SK-N-MC (cell line): ENCODE measurements around the gene PCNA.

ENCODE experiments used
- DNase-seq: peaks from one replicate; pipeline ENCODE4 v3.0.0-alpha.2; 2011; ENCODE audit warnings: low read depth, low spot score
- H3K27ac ChIP-seq: fragments of 200-600 bp; sonication (generic); 2 replicates; pipeline ENCODE4 v1.5.1; 2016; ENCODE audit warnings: mixed run types
- H3K36me3 ChIP-seq: fragments of 200-600 bp; sonication (generic); 2 replicates; pipeline ENCODE4 v1.6.1; 2017; ENCODE audit warnings: antibody characterized with exemption, low read length, mixed read lengths; ENCODE audit not compliant: insufficient read depth
- H3K4me3 ChIP-seq: fragments of 200-600 bp; sonication (generic); 2 replicates; pipeline ENCODE4 v1.5.1; 2016
- H3K9ac ChIP-seq: fragments of 200-600 bp; sonication (generic); 2 replicates; pipeline ENCODE4 v1.8.0; 2017; ENCODE audit warnings: mixed run types, mixed read lengths; ENCODE audit not compliant: insufficient read length
- H3K9me3 ChIP-seq: fragments of 200-600 bp; sonication (generic); 2 replicates; pipeline ENCODE4 v1.6.1; 2017; ENCODE audit warnings: low read depth, mild to moderate bottlenecking, antibody characterized with exemption, low read length, moderate library complexity, mixed read lengths
- EZH2 ChIP-seq: fragments of 200-600 bp; sonication (generic); IDR thresholded peaks from one replicate; pipeline ENCODE4 v1.6.1; 2017; ENCODE audit warnings: antibody characterized with exemption
- FOXP2 ChIP-seq: optimal IDR thresholded peaks from 2 replicates; pipeline ENCODE3; 2011; ENCODE audit warnings: mild to moderate bottlenecking, moderate library complexity; ENCODE audit not compliant: insufficient read depth; ENCODE audit errors: extremely low read length, control extremely low read depth
- POLR2AphosphoS5 ChIP-seq: IDR thresholded peaks from 2 replicates; pipeline ENCODE4 v1.6.1; 2012; ENCODE audit warnings: mild to moderate bottlenecking, low read depth, low read length, borderline replicate concordance

Gene PCNA

GRCh38 chr20:5096463-5096862, 23.3 kb downstream of the PCNA start:
- no peak overlapping the region for H3K27ac ChIP-seq
- H3K9ac ChIP-seq: no peak overlapping the region
- TF ChIP-seq EZH2 (no peak), FOXP2 (no peak), POLR2AphosphoS5 (no peak)
- H3K9me3 ChIP-seq: no peaks in the 10 kb centered on the region
- no peak overlapping the region for H3K4me3 ChIP-seq
- no peak for DNase-seq
- peaks cover 43% of the 10 kb centered on the region for H3K36me3 ChIP-seq

- no peak overlapping the region for H3K9ac ChIP-seq
These were observed 23.8 kb downstream of the PCNA start for GRCh38 chr20:5095931-5096330.

GRCh38 chr20:5095454-5095853, 24.3 kb downstream of the PCNA start:
- no peak for TF ChIP-seq POLR2AphosphoS5
- TF ChIP-seq EZH2: no peak
- TF ChIP-seq FOXP2: no peak
- Histone ChIP-seq H3K36me3 (peaks cover 35% of the 10 kb centered on the region), H3K9ac (no peak overlapping the region), H3K4me3 (no peak overlapping the region), H3K27ac (no peak overlapping the region), H3K9me3 (no peaks in the 10 kb centered on the region)
- DNase-seq: no peak

More at GRCh38 chr20:5095931-5096330, 23.8 kb downstream of the PCNA start:
- DNase-seq: no peak
- H3K36me3 ChIP-seq: peaks cover 38% of the 10 kb centered on the region
- H3K9me3 ChIP-seq: no peaks in the 10 kb centered on the region
- no peak for TF ChIP-seq FOXP2
- TF ChIP-seq POLR2AphosphoS5: no peak; the same call in 1 of the 2 replicates
- no peak for TF ChIP-seq EZH2
- H3K4me3 ChIP-seq: no peak overlapping the region
- H3K27ac ChIP-seq: no peak overlapping the region

- TF ChIP-seq FOXP2: no peak
- no peak for TF ChIP-seq EZH2
- no peak for TF ChIP-seq POLR2AphosphoS5
- no peak for DNase-seq
- Histone ChIP-seq H3K27ac (no peak overlapping the region), H3K4me3 (no peak overlapping the region), H3K36me3 (peaks cover 11% of the 10 kb centered on the region; the same call in 1 of the 2 replicates), H3K9me3 (no peaks in the 10 kb centered on the region), H3K9ac (no peak overlapping the region)
These were observed 26.9 kb downstream of the PCNA start for GRCh38 chr20:5092765-5093339.

GRCh38 chr20:5091902-5092301, 27.9 kb downstream of the PCNA start:
- no peak overlapping the region for H3K4me3 ChIP-seq
- no peak overlapping the region for H3K27ac ChIP-seq
- peaks cover 7% of the 10 kb centered on the region; the same call in 1 of the 2 replicates for H3K36me3 ChIP-seq
- no peak for TF ChIP-seq EZH2
- no peak for TF ChIP-seq FOXP2
- no peak for TF ChIP-seq POLR2AphosphoS5
- no peak overlapping the region for H3K9ac ChIP-seq
- no peak for DNase-seq
- no peaks in the 10 kb centered on the region for H3K9me3 ChIP-seq

GRCh38 chr20:5090191-5090590, 29.6 kb downstream of the PCNA start:
- Histone ChIP-seq H3K9ac (no peak overlapping the region), H3K4me3 (no peak overlapping the region), H3K36me3 (no peaks in the 10 kb centered on the region; the same call in 1 of the 2 replicates), H3K27ac (no peak overlapping the region), H3K9me3 (no peaks in the 10 kb centered on the region)
- no peak for TF ChIP-seq POLR2AphosphoS5
- no peak for TF ChIP-seq FOXP2
- TF ChIP-seq EZH2: no peak
- no peak for DNase-seq

- H3K27ac ChIP-seq: no peak overlapping the region
- TF ChIP-seq POLR2AphosphoS5 (no peak), EZH2 (no peak), FOXP2 (no peak)
- no peak overlapping the region for H3K4me3 ChIP-seq
- DNase-seq: no peak
- no peaks in the 10 kb centered on the region for H3K9me3 ChIP-seq
- H3K9ac ChIP-seq: no peak overlapping the region
- H3K36me3 ChIP-seq: no peaks in the 10 kb centered on the region
These were observed 31.1 kb downstream of the PCNA start for GRCh38 chr20:5088688-5089087.

- no peak for DNase-seq
- no peaks in the 10 kb centered on the region for H3K9me3 ChIP-seq
- no peak overlapping the region for H3K27ac ChIP-seq
- TF ChIP-seq EZH2 (no peak), FOXP2 (no peak), POLR2AphosphoS5 (no peak)
- no peak overlapping the region for H3K9ac ChIP-seq
- H3K36me3 ChIP-seq: no peaks in the 10 kb centered on the region
- no peak overlapping the region for H3K4me3 ChIP-seq
These were observed 34.4 kb downstream of the PCNA start for GRCh38 chr20:5085380-5085779.

- DNase-seq: no peak
- no peaks in the 10 kb centered on the region for H3K9me3 ChIP-seq
- no peak for TF ChIP-seq EZH2
- no peak for TF ChIP-seq FOXP2
- TF ChIP-seq POLR2AphosphoS5: no peak
- no peak overlapping the region for H3K4me3 ChIP-seq
- peak overlapping the region; percentile 44 for H3K9ac ChIP-seq
- no peaks in the 10 kb centered on the region for H3K36me3 ChIP-seq
- H3K27ac ChIP-seq: peak overlapping the region; percentile 64
These were observed 39.3 kb downstream of the PCNA start for GRCh38 chr20:5080384-5080877.
